C4-2B (cell line): ENCODE results near the gene ZNF583.

Experiments used
- H3K27ac ChIP-seq: fragments of 450-650 bp; 2 replicates; pipeline ENCODE4 v1.5.1; 2017
- ZFX ChIP-seq: fragments of 450-650 bp; IDR thresholded peaks from 2 replicates; pipeline ENCODE4 v1.6.1; 2017
- TF ChIP-seq, protein P1 (sequence below): fragments of 450-650 bp; conservative IDR thresholded peaks from 2 replicates; pipeline ENCODE4 v1.5.1; 2017; ENCODE audit warnings: mild to moderate bottlenecking

ZNF583 gene

DNA sequence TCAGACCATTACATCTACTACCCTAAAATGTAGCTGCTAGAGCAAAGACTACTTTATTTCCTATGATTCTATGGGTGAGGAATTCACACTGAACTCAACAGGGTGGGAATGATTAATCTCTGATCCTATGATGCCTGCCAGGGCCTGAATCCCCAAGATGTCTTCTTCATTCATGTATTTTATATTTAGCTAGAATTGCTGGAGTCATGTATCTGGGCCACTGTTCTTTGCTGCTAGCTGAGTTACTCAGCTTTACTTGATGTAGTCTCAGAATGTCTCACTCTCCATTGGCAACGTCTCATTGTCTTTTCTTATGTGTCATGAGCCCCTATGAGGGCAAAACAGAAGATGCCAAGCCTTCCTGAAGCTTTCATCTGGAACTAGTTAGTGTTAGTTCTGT is 31.9 kb upstream of the ZNF583 start:
- H3K27ac ChIP-seq: no peak overlapping the region
- TF ChIP-seq ZFX: no peak
- TF ChIP-seq, protein P1, sequence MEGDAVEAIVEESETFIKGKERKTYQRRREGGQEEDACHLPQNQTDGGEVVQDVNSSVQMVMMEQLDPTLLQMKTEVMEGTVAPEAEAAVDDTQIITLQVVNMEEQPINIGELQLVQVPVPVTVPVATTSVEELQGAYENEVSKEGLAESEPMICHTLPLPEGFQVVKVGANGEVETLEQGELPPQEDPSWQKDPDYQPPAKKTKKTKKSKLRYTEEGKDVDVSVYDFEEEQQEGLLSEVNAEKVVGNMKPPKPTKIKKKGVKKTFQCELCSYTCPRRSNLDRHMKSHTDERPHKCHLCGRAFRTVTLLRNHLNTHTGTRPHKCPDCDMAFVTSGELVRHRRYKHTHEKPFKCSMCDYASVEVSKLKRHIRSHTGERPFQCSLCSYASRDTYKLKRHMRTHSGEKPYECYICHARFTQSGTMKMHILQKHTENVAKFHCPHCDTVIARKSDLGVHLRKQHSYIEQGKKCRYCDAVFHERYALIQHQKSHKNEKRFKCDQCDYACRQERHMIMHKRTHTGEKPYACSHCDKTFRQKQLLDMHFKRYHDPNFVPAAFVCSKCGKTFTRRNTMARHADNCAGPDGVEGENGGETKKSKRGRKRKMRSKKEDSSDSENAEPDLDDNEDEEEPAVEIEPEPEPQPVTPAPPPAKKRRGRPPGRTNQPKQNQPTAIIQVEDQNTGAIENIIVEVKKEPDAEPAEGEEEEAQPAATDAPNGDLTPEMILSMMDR: no peak

- H3K27ac ChIP-seq: no peak overlapping the region
- TF ChIP-seq, protein P1: no peak
- no peak for TF ChIP-seq ZFX
These were observed 26.8 kb upstream of the ZNF583 start for GRCh38 chr19:56377105-56377924.

- no peak for TF ChIP-seq ZFX
- TF ChIP-seq, protein P1: no peak
- no peak overlapping the region for H3K27ac ChIP-seq
These were observed 20.1 kb upstream of the ZNF583 start for GRCh38 chr19:56383826-56384605.

- no peak for TF ChIP-seq ZFX
- TF ChIP-seq, protein P1: peak; percentile 90
- H3K27ac ChIP-seq: peak within 1 kb of the TSS; percentile 65
These were observed 10.8 kb upstream of the ZNF583 start, which contains the start of gene ZNF582 for GRCh38 chr19:56393119-56394012. TSS of gene ZNF582 (minus strand) at chr19:56393534. CDS start at chr19:56391752, 1,782 bp downstream.

DNA sequence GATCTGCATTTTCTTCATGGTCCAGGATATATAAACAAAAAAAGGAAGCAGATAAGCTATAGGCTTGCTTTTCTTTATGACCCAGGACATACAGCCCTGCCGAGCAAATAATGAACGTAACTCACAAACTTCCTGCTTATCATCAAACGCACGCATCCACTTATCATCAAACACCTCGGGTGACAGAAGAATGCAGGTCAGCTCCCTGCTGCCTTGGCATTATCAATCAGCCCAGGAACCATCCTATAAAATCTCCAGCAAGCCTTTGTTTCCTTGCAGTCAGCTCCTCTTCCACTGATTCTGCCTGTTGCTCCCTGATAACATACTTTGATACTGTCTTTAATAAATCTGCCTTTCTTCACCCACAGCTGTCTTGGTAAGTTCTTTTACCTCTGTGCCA is 5.3 kb upstream of the ZNF583 start:
- no peak overlapping the region for H3K27ac ChIP-seq
- TF ChIP-seq, protein P1: no peak
- no peak for TF ChIP-seq ZFX

- TF ChIP-seq ZFX: no peak
- TF ChIP-seq, protein P1: no peak
- H3K27ac ChIP-seq: no peak overlapping the region
These were observed 3.6 kb upstream of the ZNF583 start for GRCh38 chr19:56400485-56400884.
